ENCODE results near the gene CDKN2B.

DNA sequence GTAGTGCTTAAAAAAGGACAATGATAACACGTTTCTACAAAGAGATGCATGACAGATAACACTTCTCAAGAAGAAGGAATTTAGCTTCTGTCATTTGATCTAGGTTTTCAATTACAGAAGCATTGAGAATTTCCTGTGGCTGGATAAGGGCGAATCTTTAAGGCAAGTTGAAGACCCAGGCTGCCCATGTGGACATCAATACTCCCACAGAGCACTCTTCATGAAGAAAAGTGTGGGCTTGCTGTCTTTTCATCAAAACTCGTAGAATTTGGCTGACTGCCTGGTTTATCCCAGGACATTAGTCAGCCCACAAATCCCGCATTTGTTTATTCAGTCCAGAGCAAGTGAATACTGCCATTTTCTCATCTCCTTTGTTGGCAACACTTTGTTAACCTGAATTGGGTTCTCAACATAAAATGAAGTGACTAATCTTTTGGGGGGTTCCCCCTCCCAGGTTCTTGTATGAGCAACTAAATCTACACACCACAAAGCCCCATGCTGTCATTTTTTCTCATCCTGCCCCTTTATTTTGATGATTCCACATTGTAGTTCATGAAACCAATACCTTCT is 43.4 kb upstream of the CDKN2B start:
- TF ChIP-seq EZH2 (IDR thresholded peaks at IDR 0.05; ENCODE audit: low read length, unreplicated experiment) (no peak), EZH2phosphoT487 (IDR thresholded peaks at IDR 0.05; ENCODE audit: borderline replicate concordance, low read length) (no peak)
- TF ChIP-seq, protein P1, sequence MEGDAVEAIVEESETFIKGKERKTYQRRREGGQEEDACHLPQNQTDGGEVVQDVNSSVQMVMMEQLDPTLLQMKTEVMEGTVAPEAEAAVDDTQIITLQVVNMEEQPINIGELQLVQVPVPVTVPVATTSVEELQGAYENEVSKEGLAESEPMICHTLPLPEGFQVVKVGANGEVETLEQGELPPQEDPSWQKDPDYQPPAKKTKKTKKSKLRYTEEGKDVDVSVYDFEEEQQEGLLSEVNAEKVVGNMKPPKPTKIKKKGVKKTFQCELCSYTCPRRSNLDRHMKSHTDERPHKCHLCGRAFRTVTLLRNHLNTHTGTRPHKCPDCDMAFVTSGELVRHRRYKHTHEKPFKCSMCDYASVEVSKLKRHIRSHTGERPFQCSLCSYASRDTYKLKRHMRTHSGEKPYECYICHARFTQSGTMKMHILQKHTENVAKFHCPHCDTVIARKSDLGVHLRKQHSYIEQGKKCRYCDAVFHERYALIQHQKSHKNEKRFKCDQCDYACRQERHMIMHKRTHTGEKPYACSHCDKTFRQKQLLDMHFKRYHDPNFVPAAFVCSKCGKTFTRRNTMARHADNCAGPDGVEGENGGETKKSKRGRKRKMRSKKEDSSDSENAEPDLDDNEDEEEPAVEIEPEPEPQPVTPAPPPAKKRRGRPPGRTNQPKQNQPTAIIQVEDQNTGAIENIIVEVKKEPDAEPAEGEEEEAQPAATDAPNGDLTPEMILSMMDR (conservative IDR thresholded peaks at IDR 0.05; ENCODE audit: low read depth, low read length) = no peak

Measured in PC-3 (cell line).